DND-41 (cell line): ENCODE data around the gene BRINP1.

Experiments
- ATAC-seq: fragments of 200-7000 bp; cut with Tn5 transposase; 3 replicates; pipeline ENCODE4 v1.9.1; 2021; ENCODE audit warnings: low read depth; ENCODE audit not compliant: insufficient read depth
- DNase-seq: peaks from one replicate; pipeline ENCODE4 v3.0.0-alpha.2; 2020
- H2AFZ ChIP-seq: 2 replicates; pipeline ENCODE4 v1.6.0; 2012; ENCODE audit warnings: low read depth, low read length
- H3K27ac ChIP-seq: 2 replicates; pipeline ENCODE4 v1.5.1; 2012; ENCODE audit warnings: low read length, inconsistent platforms
- H3K27me3 ChIP-seq: fragments of 200-600 bp; sonication (generic); 2 replicates; pipeline ENCODE4 v1.6.0; 2012; ENCODE audit warnings: low read length, mild to moderate bottlenecking, inconsistent platforms; ENCODE audit not compliant: insufficient read depth, poor library complexity
- H3K36me3 ChIP-seq: 2 replicates; pipeline ENCODE4 v1.5.1; 2012; ENCODE audit warnings: low read length, inconsistent platforms; ENCODE audit not compliant: insufficient read depth
- H3K4me1 ChIP-seq: 2 replicates; pipeline ENCODE4 v1.5.1; 2012; ENCODE audit warnings: mild to moderate bottlenecking, low read length; ENCODE audit not compliant: insufficient read depth
- H3K4me2 ChIP-seq: 2 replicates; pipeline ENCODE4 v1.6.0; 2012; ENCODE audit warnings: mild to moderate bottlenecking, moderate library complexity, low read length, inconsistent platforms; ENCODE audit not compliant: insufficient read depth
- H3K4me3 ChIP-seq, 2 experiments: fragments of 200-600 bp in 1 of 2; shearing (Covaris generic) in 1 of 2; 2 replicates each; pipeline ENCODE4 v1.5.1; 2012 to 2016; ENCODE audit warnings: inconsistent platforms in 2 of 2, low read length in 2 of 2, mild to moderate bottlenecking in 2 of 2, low read depth in 1 of 2, moderate library complexity in 1 of 2
- H3K79me2 ChIP-seq: 2 replicates; pipeline ENCODE4 v1.6.0; 2012; ENCODE audit warnings: low read length, inconsistent platforms; ENCODE audit not compliant: insufficient read depth
- H3K9ac ChIP-seq: 2 replicates; pipeline ENCODE4 v1.6.0; 2012; ENCODE audit warnings: low read depth, mild to moderate bottlenecking, inconsistent platforms, low read length, moderate library complexity
- H3K9me3 ChIP-seq: 2 replicates; pipeline ENCODE4 v1.5.1; 2012; ENCODE audit warnings: low read length, moderate library complexity, mild to moderate bottlenecking, inconsistent platforms; ENCODE audit not compliant: insufficient read depth, severe bottlenecking
- H4K20me1 ChIP-seq: 2 replicates; pipeline ENCODE4 v1.6.0; 2012; ENCODE audit warnings: low read length; ENCODE audit not compliant: insufficient read depth
- CTCF ChIP-seq: IDR thresholded peaks from 2 replicates; pipeline ENCODE4 v1.5.1; 2012; ENCODE audit warnings: borderline replicate concordance, low read length, moderate library complexity, mild to moderate bottlenecking; ENCODE audit not compliant: poor library complexity, severe bottlenecking; ENCODE audit errors: extremely low read depth
- EZH2 ChIP-seq: IDR thresholded peaks from 3 replicates; pipeline ENCODE4 v1.6.1; 2012; ENCODE audit warnings: borderline replicate concordance, low read depth, mild to moderate bottlenecking, moderate library complexity, low read length, inconsistent platforms; ENCODE audit not compliant: severe bottlenecking

Gene BRINP1

DNA sequence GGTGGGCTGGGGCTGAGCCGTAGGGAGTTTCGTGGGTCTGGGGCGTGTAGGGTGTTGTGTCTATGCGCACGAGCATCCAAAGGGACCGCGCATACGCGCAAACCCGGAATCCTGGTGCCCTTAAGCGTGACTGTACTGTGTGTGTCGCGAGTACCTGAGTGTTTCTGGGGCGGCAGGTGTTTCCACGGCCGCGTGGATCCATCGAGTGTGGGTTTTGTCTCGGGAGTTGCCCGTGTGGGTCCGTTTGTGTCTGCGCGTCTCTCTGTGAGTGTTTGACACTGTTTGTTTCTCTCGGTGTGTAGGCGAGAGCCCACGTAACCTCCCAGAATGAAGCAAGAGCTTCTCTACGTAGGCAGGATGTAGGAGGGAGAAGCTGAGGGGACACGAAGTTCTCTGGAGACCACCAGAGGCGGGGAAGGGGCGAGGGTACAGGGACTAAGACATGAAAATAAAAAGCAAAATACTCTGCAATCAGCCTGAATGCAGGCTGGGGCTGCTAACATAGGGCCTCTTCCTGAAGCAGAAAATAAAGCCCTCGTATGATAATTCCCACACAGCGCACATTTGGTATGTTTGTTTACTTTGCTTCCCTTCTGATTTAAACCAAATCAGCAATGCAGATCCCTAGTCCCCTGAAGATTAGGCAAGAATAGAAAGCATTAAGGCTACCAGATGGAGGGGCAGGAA is 588 bp upstream of the BRINP1 start:
- H3K27me3 ChIP-seq, result no peaks in the 10 kb centered on the region
- H3K9ac ChIP-seq, result no peak overlapping the region
- DNase-seq (no peak), ATAC-seq (no peak)
- no peaks in the 10 kb centered on the region for H3K4me1 ChIP-seq
- no peaks in the 10 kb centered on the region for H3K36me3 ChIP-seq
- no peak overlapping the region for H3K27ac ChIP-seq
- H3K9me3 ChIP-seq, result peaks cover 3% of the 10 kb centered on the region
- no peak for TF ChIP-seq CTCF
- no peak for TF ChIP-seq EZH2
- H4K20me1 ChIP-seq, result peaks cover 3% of the 10 kb centered on the region; the same call in 1 of the 2 replicates
- no peak overlapping the region for H3K4me2 ChIP-seq
- H3K4me3 ChIP-seq, result no peak overlapping the region
- no peak overlapping the region for H2AFZ ChIP-seq
- no peaks in the 10 kb centered on the region for H3K79me2 ChIP-seq

GRCh38 chr9:119368179-119368578 is 1.1 kb downstream of the BRINP1 start:
- Histone ChIP-seq H4K20me1 (peaks cover 3% of the 10 kb centered on the region; the same call in 1 of the 2 replicates), H3K4me1 (no peaks in the 10 kb centered on the region), H3K4me2 (no peak overlapping the region), H3K36me3 (no peaks in the 10 kb centered on the region), H2AFZ (no peak overlapping the region), H3K9ac (no peak overlapping the region), H3K4me3 (no peak overlapping the region), H3K79me2 (no peaks in the 10 kb centered on the region), H3K9me3 (peaks cover 3% of the 10 kb centered on the region), H3K27me3 (no peaks in the 10 kb centered on the region), H3K27ac (no peak overlapping the region)
- DNase-seq (no peak), ATAC-seq (no peak)
- TF ChIP-seq EZH2 (no peak), CTCF (no peak)

DNA sequence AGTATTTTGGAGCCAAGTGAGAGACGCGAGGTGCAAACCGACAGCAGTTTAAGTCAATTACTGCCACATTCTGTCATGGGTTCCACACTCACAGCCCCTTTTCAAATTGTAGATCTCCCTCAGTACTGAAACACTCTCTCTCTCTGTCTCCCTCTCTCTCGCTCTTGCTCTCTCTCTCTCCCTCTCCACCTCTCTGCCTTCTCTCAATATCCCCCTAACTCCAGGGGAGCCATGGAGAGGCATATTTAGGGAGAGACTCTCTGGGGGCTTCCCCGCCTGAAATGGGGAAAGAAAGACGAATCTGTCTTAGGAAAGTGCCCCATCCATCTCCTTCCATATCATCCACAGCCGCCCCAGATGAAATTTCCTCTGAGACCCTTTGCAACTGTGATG is 1.6 kb downstream of the BRINP1 start:
- Histone ChIP-seq H3K9ac (no peak overlapping the region), H3K79me2 (no peaks in the 10 kb centered on the region), H3K4me1 (no peaks in the 10 kb centered on the region), H3K9me3 (peaks cover 3% of the 10 kb centered on the region), H3K27me3 (no peaks in the 10 kb centered on the region), H4K20me1 (peaks cover 3% of the 10 kb centered on the region; the same call in 1 of the 2 replicates), H3K36me3 (no peaks in the 10 kb centered on the region), H3K4me2 (no peak overlapping the region), H3K4me3 (no peak overlapping the region), H3K27ac (no peak overlapping the region), H2AFZ (no peak overlapping the region)
- DNase-seq (no peak), ATAC-seq (no peak)
- TF ChIP-seq EZH2 (no peak), CTCF (no peak)
